ENCODE results near the gene ATXN1. TPM values are rescaled to one million over a fixed set of nuclear protein-coding genes. Genes with fewer than 3 reads are reported as not detected.
"Not testable (repeated sequence)": the region's sequence is repeated elsewhere in the genome, so short reads cannot be mapped to it uniquely, and the experiment has no call there.

Gene ATXN1
- total RNA-seq, 1 experiment from 2014 or later: 5.6 TPM

- H4K5ac ChIP-seq (ENCODE audit: insufficient read length, low read depth, low read length); H3K27me3 Mint-ChIP-seq (ENCODE audit: low read depth); H4K8ac ChIP-seq (replicated peaks; ENCODE audit: insufficient read length, low read depth, low read length); H3K23me2 ChIP-seq (ENCODE audit: insufficient read length, low read depth, low read length, poor library complexity, severe bottlenecking); H2BK120ac ChIP-seq (ENCODE audit: low read depth, low read length, poor library complexity, severe bottlenecking); H2BK15ac ChIP-seq (ENCODE audit: low read depth, low read length); H3K79me1 ChIP-seq (ENCODE audit: insufficient read depth, low read depth, low read length, poor library complexity, severe bottlenecking); H3K4me2 ChIP-seq (ENCODE audit: insufficient read depth, insufficient read length, low read length); H3K9me3 ChIP-seq (ENCODE audit: control insufficient read depth, low read depth, low read length); H3K27me3 ChIP-seq (ENCODE audit: insufficient read depth, low read length); H3K79me2 ChIP-seq (ENCODE audit: insufficient read depth, low read length); H4K20me1 ChIP-seq (ENCODE audit: control insufficient read depth, insufficient read depth, insufficient read length); H3K27ac ChIP-seq (ENCODE audit: insufficient read length, low read depth, low read length); H3K56ac ChIP-seq (ENCODE audit: insufficient read length, low read depth, low read length); H3K36me3 Mint-ChIP-seq (ENCODE audit: insufficient read depth in 1 of 3, low read depth in 3 of 3); H3K14ac ChIP-seq (ENCODE audit: insufficient read depth, low read length); H3K4me1 Mint-ChIP-seq; H3K9ac ChIP-seq (ENCODE audit: extremely low read depth, insufficient read length, low read length); H3K23ac ChIP-seq (ENCODE audit: insufficient read length, low read depth, low read length); H3K27ac Mint-ChIP-seq; H3K4ac ChIP-seq (ENCODE audit: low read depth, low read length); DNase-seq; H3K18ac ChIP-seq (ENCODE audit: insufficient read length, low read depth, low read length); H2BK20ac ChIP-seq (ENCODE audit: low read depth, low read length, poor library complexity, severe bottlenecking); H2BK12ac ChIP-seq (ENCODE audit: insufficient read length, low read depth, low read length); H3K9me3 Mint-ChIP-seq; H2AFZ ChIP-seq (ENCODE audit: low read length); H4K91ac ChIP-seq (ENCODE audit: insufficient read length, low read depth, low read length); H2AK5ac ChIP-seq (ENCODE audit: insufficient read length, low read length); H3K4me3 Mint-ChIP-seq; H2BK5ac ChIP-seq (ENCODE audit: insufficient read length, low read length); H3K4me1 ChIP-seq (ENCODE audit: insufficient read depth, low read length); H3T11ph ChIP-seq (ENCODE audit: low read length): not testable (repeated sequence)
- no CpG with 5 or more reads among the region's 3 CpGs for WGBS (ENCODE audit: extremely low coverage, insufficient read length, low lambda C conversion rate)
These were observed 147.1 kb downstream of the ATXN1 start for GRCh38 chr6:16614143-16614542.

GRCh38 chr6:16613504-16613903 lies 147.8 kb downstream of the ATXN1 start:
- not testable (repeated sequence) for DNase-seq; H3K36me3 Mint-ChIP-seq (ENCODE audit: insufficient read depth in 1 of 3, low read depth in 3 of 3); H2BK15ac ChIP-seq (ENCODE audit: low read depth, low read length); H3K4me2 ChIP-seq (ENCODE audit: insufficient read depth, insufficient read length, low read length); H3K27me3 ChIP-seq (ENCODE audit: insufficient read depth, low read length); H3K9me3 Mint-ChIP-seq; H3K9ac ChIP-seq (ENCODE audit: extremely low read depth, insufficient read length, low read length); H3K79me2 ChIP-seq (ENCODE audit: insufficient read depth, low read length); H4K5ac ChIP-seq (ENCODE audit: insufficient read length, low read depth, low read length); H3K9me3 ChIP-seq (ENCODE audit: control insufficient read depth, low read depth, low read length); H3K27ac ChIP-seq (ENCODE audit: insufficient read length, low read depth, low read length); H3K56ac ChIP-seq (ENCODE audit: insufficient read length, low read depth, low read length); H3K4me3 Mint-ChIP-seq; H3K27ac Mint-ChIP-seq; H4K91ac ChIP-seq (ENCODE audit: insufficient read length, low read depth, low read length); H3K4me1 ChIP-seq (ENCODE audit: insufficient read depth, low read length); H2AFZ ChIP-seq (ENCODE audit: low read length); H2BK5ac ChIP-seq (ENCODE audit: insufficient read length, low read length); H3K4me1 Mint-ChIP-seq; H2BK20ac ChIP-seq (ENCODE audit: low read depth, low read length, poor library complexity, severe bottlenecking); H3K14ac ChIP-seq (ENCODE audit: insufficient read depth, low read length); H3K23me2 ChIP-seq (ENCODE audit: insufficient read length, low read depth, low read length, poor library complexity, severe bottlenecking); H4K8ac ChIP-seq (replicated peaks; ENCODE audit: insufficient read length, low read depth, low read length); H4K20me1 ChIP-seq (ENCODE audit: control insufficient read depth, insufficient read depth, insufficient read length); H3K4ac ChIP-seq (ENCODE audit: low read depth, low read length); H3T11ph ChIP-seq (ENCODE audit: low read length); H3K18ac ChIP-seq (ENCODE audit: insufficient read length, low read depth, low read length); H2BK120ac ChIP-seq (ENCODE audit: low read depth, low read length, poor library complexity, severe bottlenecking); H2AK5ac ChIP-seq (ENCODE audit: insufficient read length, low read length); H3K27me3 Mint-ChIP-seq (ENCODE audit: low read depth); H3K79me1 ChIP-seq (ENCODE audit: insufficient read depth, low read depth, low read length, poor library complexity, severe bottlenecking); H2BK12ac ChIP-seq (ENCODE audit: insufficient read length, low read depth, low read length); H3K23ac ChIP-seq (ENCODE audit: insufficient read length, low read depth, low read length)
- WGBS (ENCODE audit: extremely low coverage, insufficient read length, low lambda C conversion rate): no CpG with 5 or more reads among the region's 2 CpGs
